Spleen (tissue), 11 donors: ENCODE results near the gene FAM117B. TPM values are rescaled to one million over a fixed set of nuclear protein-coding genes. Genes with fewer than 3 reads are reported as not detected.

Experiments
- DNase-seq: peaks from one replicate; pipeline ENCODE4 v3.0.0-alpha.2; 2020
- H3K27ac ChIP-seq, 8 donors: fragments of 200-600 bp; sonication (generic) in 7 of 8; 1 replicate in 4 of 8; 2 replicates in 4 of 8; pipeline versions ENCODE4 v1.5.0 to v1.8.0; 2016 to 2021; ENCODE audit warnings: inconsistent platforms in 4 of 8, mild to moderate bottlenecking in 4 of 8, moderate library complexity in 1 of 8
- H3K27me3 ChIP-seq, 7 donors: fragments of 200-600 bp; sonication (generic) in 6 of 7; replicated peaks in 1 of 7; 1 replicate in 4 of 7; 2 replicates in 3 of 7; pipeline versions ENCODE4 v1.5.0 to v1.8.0; 2016 to 2021; ENCODE audit warnings: inconsistent platforms in 3 of 7, mild to moderate bottlenecking in 1 of 7
- H3K36me3 ChIP-seq, 6 donors: fragments of 200-600 bp; sonication (generic) in 5 of 6; 1 replicate in 4 of 6; 2 replicates in 2 of 6; pipeline versions ENCODE4 v1.5.0 to v1.8.0; 2016 to 2021; ENCODE audit warnings: inconsistent platforms in 2 of 6
- H3K4me1 ChIP-seq, 6 donors: fragments of 200-600 bp; sonication (generic) in 5 of 6; 1 replicate in 3 of 6; 2 replicates in 3 of 6; pipeline versions ENCODE4 v1.5.0 to v1.8.0; 2016 to 2021; ENCODE audit warnings: inconsistent platforms in 3 of 6
- H3K4me3 ChIP-seq, 8 donors: fragments of 200-600 bp; sonication (generic) in 7 of 8; 1 replicate in 4 of 8; 2 replicates in 4 of 8; pipeline versions ENCODE4 v1.5.0 to v1.8.0; 2016 to 2021; ENCODE audit warnings: inconsistent platforms in 4 of 8, mild to moderate bottlenecking in 4 of 8, moderate library complexity in 2 of 8
- H3K9me3 ChIP-seq, 8 donors: fragments of 200-600 bp; sonication (generic) in 7 of 8; 1 replicate in 4 of 8; 2 replicates in 4 of 8; pipeline versions ENCODE4 v1.5.0 to v1.8.0; 2016 to 2021; ENCODE audit warnings: inconsistent platforms in 4 of 8
- CTCF ChIP-seq, 11 experiments: fragments of 200-600 bp in 7 of 11; fragments of 450-650 bp in 4 of 11; sonication (generic) in 4 of 11; IDR thresholded peaks in 8 of 11; conservative IDR thresholded peaks in 3 of 11; 1 replicate in 7 of 11; 2 replicates in 4 of 11; pipeline versions ENCODE4 v1.4.0 to v1.8.0; 2016 to 2021; ENCODE audit warnings: antibody characterized with exemption in 11 of 11, inconsistent platforms in 4 of 11, mild to moderate bottlenecking in 1 of 11
- POLR2A ChIP-seq, 3 donors: fragments of 450-650 bp; IDR thresholded peaks; one replicate each; pipeline ENCODE4 v1.5.1; 2017; ENCODE audit warnings: antibody characterized with exemption in 3 of 3, mild to moderate bottlenecking in 1 of 3
- POLR2AphosphoS5 ChIP-seq, 3 donors: sonication (generic); formaldehyde crosslinking; IDR thresholded peaks; one replicate each; pipeline ENCODE4 v1.5.1; 2017; ENCODE audit warnings: antibody characterized with exemption in 3 of 3
- WGBS, 5 donors: extraction: QIAGEN DNeasy Blood & Tissue Kit in 3 of 5; methylation state at CpG; one replicate each; pipeline versions ENCODE4 v1.1.5 to v1.1.7; 2013 to 2018; 5-methylcytosine and 5-hydroxymethylcytosine counted together
- intact Hi-C: fragments of 100-400 bp; cut with DNase I; formaldehyde crosslinking; loops from one replicate; pipeline ENCODE4 v1.15.0; 2023; ENCODE audit warnings: low total_unique reads
- polyA plus RNA-seq, 3 donors: library from polyadenylated mRNA; stranded (reverse); fragments of 200-250 nt; gene quantifications; one replicate each; pipeline ENCODE4 v1.2.1, GENCODE V29; 2013
- total RNA-seq, 7 donors: library from RNA; depleted of rRNA in 3 of 7; stranded (reverse); fragments of >200 nt in 3 of 7; fragmentation: NEBNext Ultra II Directional in 4 of 7; extraction: Animal tissue kit (Norgen Biotek cat#: 25700) in 4 of 7; gene quantifications; one replicate each; pipeline versions ENCODE4 v1.1.0 to v1.2.1, GENCODE V29; 2016 to 2021
- donor health status: healthy with polysubstance abuse.
- donor health status: DM: no; HTN: no; CAD: no; lungs with moderate emphysema.
- donor health status: DM: no; HTN: no; CAD: no.
- donor health status: Bipolar disorder and iron deficiency.
- donor health status: healthy.
- donor health status: DM: no; HTN: no; CAD: no.
- donor health status: DM: yes; HTN: yes; CAD: no.

Gene FAM117B
- total and polyA plus RNA-seq, 10 donors: 4.8 to 28.0 (median 15.1) TPM

GRCh38 chr2:202612145-202612544 is 22.6 kb upstream of the FAM117B start:
- TF ChIP-seq POLR2A (IDR thresholded peaks at IDR 0.05): no peak
- no peak for TF ChIP-seq CTCF (IDR thresholded peaks at IDR 0.05 in 8 of 11, conservative IDR thresholded peaks at IDR 0.05 in 3 of 11)
- no peak for TF ChIP-seq POLR2AphosphoS5 (IDR thresholded peaks at IDR 0.05)

GRCh38 chr2:202613479-202613878 is 21.3 kb upstream of the FAM117B start:
- DNase-seq: no peak
- H3K27ac ChIP-seq: no peak overlapping the region
- WGBS, 5 donors: 88 to 98% (median 95%) methylated on average over 2 to 4 of the region's 4 CpGs
- H3K4me3 ChIP-seq: no peak overlapping the region
- intact Hi-C loops: no loop called here
- H3K36me3 ChIP-seq: no peaks in the 10 kb centered on the region
- H3K4me1 ChIP-seq: peaks cover 0 to 24% (median 16%) of the 10 kb centered on the region in 6 donors
- H3K9me3 ChIP-seq: no peaks in the 10 kb centered on the region
- H3K27me3 ChIP-seq: no peaks in the 10 kb centered on the region
- TF ChIP-seq CTCF (IDR thresholded peaks at IDR 0.05 in 8 of 11, conservative IDR thresholded peaks at IDR 0.05 in 3 of 11) (no peak), POLR2AphosphoS5 (IDR thresholded peaks at IDR 0.05) (no peak), POLR2A (IDR thresholded peaks at IDR 0.05) (no peak)

More at GRCh38 chr2:202612145-202612544, 22.6 kb upstream of the FAM117B start:
- Histone ChIP-seq H3K4me1 (peaks cover 0 to 29% (median 19%) of the 10 kb centered on the region in 6 donors), H3K27ac (no peak overlapping the region), H3K4me3 (no peak overlapping the region), H3K36me3 (no peaks in the 10 kb centered on the region), H3K27me3 (no peaks in the 10 kb centered on the region), H3K9me3 (no peaks in the 10 kb centered on the region)
- WGBS, 5 donors: 93 to 100% (median 95%) methylated on average over 1 of the region's 1 CpG
- intact Hi-C loops: no loop called here
- no peak for DNase-seq

GRCh38 chr2:202624133-202624532 is 10.6 kb upstream of the FAM117B start:
- TF ChIP-seq CTCF (IDR thresholded peaks at IDR 0.05 in 8 of 11, conservative IDR thresholded peaks at IDR 0.05 in 3 of 11) (no peak), POLR2AphosphoS5 (IDR thresholded peaks at IDR 0.05) (no peak), POLR2A (IDR thresholded peaks at IDR 0.05) (no peak)
- H3K4me1 ChIP-seq: peaks cover 0 to 50% (median 4%) of the 10 kb centered on the region in 6 donors
- no peaks in the 10 kb centered on the region for H3K27me3 ChIP-seq
- H3K27ac ChIP-seq: peak overlapping the region in 2 of 8 donors; percentile 52 to 55
- no peak overlapping the region for H3K4me3 ChIP-seq
- WGBS, 5 donors: 87 to 95% (median 91%) methylated on average over 5 of the region's 5 CpGs
- intact Hi-C loops: no loop called here
- H3K36me3 ChIP-seq: no peaks in the 10 kb centered on the region
- no peaks in the 10 kb centered on the region for H3K9me3 ChIP-seq
- no peak for DNase-seq

GRCh38 chr2:202627042-202627441 is 7.7 kb upstream of the FAM117B start:
- Histone ChIP-seq H3K27me3 (no peaks in the 10 kb centered on the region), H3K27ac (peak overlapping the region in 1 of 8 donors; percentile 25), H3K36me3 (no peaks in the 10 kb centered on the region), H3K4me1 (peaks cover 0 to 50% (median 4%) of the 10 kb centered on the region in 6 donors), H3K9me3 (no peaks in the 10 kb centered on the region), H3K4me3 (no peak overlapping the region)
- intact Hi-C loops: no loop called here
- no peak for DNase-seq
- WGBS, 5 donors: 50 to 59% (median 52%) methylated on average over 4 of the region's 4 CpGs
- no peak for TF ChIP-seq POLR2A (IDR thresholded peaks at IDR 0.05)
- no peak for TF ChIP-seq POLR2AphosphoS5 (IDR thresholded peaks at IDR 0.05)
- TF ChIP-seq CTCF (IDR thresholded peaks at IDR 0.05 in 8 of 11, conservative IDR thresholded peaks at IDR 0.05 in 3 of 11): no peak
